GM19193 (cell line): ENCODE data around the gene AANAT.

Experiments used
- POLR2A ChIP-seq: IDR thresholded peaks from 4 replicates; pipeline ENCODE4 v1.6.1; 2011; ENCODE audit not compliant: insufficient read depth, insufficient read length; ENCODE audit errors: extremely low read depth

The AANAT gene

DNA sequence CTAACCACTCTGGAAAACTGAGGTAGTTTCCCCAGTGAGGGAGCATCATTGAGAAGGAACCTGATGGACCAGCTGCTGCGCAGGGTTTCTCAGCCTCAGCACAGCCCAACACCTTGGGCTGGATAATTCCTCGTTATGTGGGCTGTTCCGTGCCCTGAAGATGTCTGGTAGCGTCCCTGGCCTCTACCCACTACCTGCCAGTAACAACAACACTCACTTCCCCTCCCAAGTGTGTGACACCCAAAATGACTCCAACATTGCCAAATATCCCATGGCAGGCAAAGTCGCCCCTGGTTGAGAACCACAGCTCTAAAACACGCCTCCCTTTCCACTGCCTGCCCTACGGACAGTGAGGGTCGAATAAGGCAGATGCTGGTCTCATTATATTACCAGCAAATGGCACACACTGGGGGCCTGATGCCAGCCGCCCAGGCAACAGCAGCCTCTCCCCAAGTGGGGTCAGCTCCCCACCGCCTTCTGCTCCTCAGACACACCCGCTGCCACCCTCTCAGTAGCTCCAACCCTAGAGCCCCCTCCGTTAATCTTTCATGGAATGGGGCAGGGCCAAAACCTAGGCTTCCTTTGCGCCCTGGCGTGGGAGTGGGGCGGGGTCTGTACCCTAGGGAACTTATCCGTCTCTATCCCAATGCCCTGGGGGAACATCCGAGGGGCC, 32.8 kb downstream of the AANAT start:
- no peak for TF ChIP-seq POLR2A

DNA sequence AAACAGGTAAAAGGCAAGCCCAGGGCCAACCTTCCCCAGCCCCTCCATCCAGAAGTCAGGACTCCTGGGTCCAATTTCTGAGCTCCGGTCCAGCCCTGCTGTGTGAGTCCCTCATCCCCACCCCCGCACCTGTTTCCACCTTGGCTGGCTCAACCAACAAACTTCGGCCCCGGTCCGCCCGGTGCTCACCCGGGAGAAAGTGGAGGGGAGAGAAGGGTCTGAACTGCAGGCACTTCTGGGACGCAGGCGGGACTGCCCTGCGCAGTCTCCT, 33.3 kb downstream of the AANAT start:
- TF ChIP-seq POLR2A: no peak

- TF ChIP-seq POLR2A: peak; percentile 85
Measured at GRCh38 chr17:76501018-76501826, 33.8 kb downstream of the AANAT start, which contains the start of gene RHBDF2. TSS of gene RHBDF2 (minus strand) at chr17:76501423. CDS start at chr17:76481524, 19,899 bp downstream.

DNA sequence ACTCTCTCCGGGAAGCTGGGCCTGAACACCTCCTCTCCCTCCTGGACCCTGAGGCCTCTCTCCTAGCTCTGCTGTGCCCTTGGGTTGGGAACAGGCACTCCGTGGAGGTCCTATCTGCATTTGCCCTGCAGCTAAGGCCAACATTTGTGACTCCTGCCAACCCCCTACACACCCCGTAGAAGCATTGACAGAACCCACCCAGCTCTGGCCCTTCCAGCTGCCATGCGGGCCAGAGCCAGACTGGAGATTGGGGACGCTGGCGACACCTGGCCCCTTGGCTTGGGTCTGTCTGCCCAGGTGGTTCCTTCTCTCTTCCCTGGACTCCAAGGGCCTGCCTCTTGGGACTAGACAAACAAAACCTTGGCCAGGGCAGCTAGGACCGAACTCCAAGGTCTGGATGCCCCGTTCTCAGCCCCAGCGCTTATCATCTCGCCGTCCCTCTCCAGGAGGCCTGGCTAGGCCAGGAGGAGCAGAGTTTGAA, 34.5 kb downstream of the AANAT start:
- no peak for TF ChIP-seq POLR2A

DNA sequence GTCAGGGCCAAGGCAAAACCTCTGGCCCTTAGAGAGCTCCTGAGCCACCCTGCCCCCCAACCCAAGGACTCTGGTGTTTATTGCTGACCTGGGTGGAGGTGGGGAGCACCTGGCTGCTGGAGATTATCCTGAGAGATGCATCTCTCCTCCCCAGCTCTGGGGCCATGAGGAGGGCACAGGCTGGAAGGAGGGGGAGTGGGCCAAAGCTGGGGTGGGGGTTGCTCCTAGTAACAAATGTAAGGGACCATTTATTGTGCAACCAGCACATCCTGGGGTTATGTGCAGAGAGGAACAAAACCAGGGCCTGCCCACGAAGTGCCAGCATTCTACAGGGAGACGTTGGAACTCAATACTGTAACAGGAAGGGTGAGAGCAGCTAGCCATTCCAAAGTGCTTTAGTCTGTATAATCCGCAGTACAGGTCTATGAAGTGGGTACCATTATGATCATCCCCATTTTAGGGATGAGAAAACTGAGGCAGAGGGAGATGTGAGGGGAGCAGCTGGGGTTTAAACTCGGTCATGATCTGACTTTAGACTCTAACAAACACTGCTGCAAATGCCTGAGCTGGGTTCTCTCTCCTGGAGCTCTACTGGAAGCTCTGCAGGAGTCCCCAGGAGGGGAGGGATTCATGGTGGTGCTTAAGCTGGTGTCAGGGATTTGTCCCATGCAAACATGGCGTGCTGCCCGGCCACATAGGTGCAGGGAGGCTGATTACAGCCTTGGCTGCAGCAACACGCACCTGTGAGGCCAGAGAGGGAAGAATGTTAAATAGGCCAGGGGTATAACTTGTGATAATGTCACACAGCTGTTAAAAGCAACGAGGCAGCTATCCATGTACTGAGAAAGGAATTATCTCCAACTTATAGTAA, 35.2 kb downstream of the AANAT start:
- no peak for TF ChIP-seq POLR2A

DNA sequence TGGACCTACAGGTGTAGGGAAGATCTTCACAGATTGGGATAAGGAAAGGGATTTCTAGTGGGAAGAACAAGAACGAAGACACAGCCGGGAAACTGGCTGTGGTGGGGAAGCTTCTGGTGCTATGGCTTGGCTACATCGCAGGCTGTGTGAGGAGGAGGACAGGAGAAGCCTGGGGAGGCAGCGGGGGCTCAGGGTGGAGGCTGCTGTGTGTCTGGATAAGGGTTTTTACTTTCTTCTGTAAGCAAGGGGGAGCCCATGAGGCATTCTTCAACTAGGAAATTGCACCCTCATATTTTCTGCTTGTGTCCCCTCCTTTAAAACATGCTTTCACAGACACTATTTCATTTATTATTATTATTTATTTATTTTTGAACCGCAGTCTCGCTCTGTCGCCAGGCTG, 36.7 kb downstream of the AANAT start:
- TF ChIP-seq POLR2A: no peak

GRCh38 chr17:76506408-76507345, 39.3 kb downstream of the AANAT start:
- no peak for TF ChIP-seq POLR2A

GRCh38 chr17:76510831-76511244, 43.4 kb downstream of the AANAT start:
- TF ChIP-seq POLR2A: no peak

DNA sequence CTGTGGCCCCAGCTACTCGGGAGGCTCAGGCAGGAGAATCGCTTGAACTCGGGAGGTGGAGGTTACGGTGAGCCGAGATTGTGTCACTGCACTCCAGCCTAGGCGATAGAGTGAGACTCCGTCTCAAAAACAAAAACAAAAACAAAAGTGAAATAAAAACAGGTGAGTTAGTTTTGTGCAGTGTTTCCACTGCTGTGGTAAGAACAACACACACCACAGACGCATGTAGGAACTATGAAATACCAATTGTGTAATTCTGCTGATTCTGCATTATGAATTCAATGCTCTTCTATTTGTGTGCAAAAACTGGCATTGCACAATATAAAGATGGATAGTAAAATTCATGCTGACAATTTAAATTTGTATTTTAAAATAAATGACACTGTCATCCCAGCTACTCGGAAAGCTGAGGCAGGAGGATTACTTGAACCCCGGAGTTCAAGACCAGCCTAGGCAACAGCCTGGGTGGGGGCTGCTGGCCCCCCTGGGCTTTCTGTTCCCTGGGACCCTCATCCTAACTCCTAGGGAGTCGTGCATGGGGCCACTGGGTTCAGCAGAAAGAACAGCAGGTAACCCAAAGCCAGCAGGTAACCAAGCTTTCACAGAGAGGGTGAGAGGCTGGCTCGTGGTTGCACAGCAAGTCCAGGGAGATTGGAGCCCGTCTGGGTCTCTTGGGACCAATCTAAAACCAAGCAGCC, 44.4 kb downstream of the AANAT start:
- TF ChIP-seq POLR2A: no peak

DNA sequence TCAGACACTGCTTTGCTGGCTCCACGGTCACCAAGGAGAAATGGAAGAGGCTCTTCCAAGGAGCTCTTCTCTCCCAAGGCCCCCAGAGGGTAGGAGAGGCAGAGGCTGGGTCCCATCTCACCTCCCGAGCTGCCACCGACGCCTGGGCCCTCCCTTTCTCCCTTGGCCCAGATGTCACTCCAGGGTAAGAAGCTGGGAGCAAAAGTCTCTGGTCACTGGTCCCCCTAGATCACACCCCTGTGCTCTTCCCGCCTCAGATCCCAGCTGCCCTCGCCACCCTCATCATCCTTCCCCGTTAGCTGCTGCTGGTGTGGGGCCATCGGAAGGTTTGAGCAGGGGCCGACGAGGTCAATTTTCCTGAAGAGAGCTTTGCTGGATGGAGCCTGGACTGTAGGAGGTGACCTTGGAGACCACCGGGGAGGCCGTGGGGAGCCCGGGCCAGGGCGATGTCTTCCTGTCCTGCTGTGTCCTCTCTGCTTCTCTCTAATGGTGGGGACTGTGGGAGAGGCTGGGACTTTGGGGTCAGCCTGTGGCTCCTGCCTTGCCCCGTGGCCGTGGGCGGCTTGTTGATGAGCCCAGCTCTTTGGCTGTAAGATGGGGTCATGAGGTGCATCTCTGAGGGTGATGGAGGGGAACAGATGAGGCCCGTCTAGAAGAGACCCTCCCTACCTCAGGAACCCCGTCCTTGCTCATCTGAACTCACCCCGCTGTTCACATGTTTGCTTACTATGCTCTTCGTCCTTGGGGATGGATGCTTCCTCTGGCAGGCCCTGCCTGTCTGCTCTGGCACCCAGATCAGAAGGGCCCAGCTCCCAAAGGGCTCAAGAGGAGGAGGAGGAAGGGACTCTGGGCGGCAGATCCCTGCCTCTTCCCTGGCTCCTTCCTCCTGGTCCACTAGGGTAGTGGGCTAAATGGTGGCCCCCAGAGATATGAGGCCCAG, 45.2 kb downstream of the AANAT start:
- TF ChIP-seq POLR2A: no peak

DNA sequence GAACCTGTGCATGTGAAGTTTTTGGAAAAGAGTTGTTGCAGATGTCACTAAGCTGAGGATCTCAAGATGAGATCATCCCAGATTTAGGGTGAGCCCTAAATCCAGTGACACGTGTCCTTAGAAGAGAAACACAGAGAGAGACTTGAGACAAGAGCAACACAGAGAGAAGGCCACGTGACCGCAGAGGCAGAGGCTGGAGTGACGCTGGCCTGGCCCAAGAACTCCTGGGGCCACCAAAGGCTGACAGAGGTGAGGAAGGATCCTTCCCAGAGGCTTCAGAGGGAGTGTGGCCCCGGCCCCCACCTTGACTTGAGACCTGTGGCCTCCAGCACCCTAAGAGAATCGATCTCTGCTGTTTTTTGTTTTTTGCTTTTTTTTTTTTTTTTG, 45.9 kb downstream of the AANAT start:
- no peak for TF ChIP-seq POLR2A

DNA sequence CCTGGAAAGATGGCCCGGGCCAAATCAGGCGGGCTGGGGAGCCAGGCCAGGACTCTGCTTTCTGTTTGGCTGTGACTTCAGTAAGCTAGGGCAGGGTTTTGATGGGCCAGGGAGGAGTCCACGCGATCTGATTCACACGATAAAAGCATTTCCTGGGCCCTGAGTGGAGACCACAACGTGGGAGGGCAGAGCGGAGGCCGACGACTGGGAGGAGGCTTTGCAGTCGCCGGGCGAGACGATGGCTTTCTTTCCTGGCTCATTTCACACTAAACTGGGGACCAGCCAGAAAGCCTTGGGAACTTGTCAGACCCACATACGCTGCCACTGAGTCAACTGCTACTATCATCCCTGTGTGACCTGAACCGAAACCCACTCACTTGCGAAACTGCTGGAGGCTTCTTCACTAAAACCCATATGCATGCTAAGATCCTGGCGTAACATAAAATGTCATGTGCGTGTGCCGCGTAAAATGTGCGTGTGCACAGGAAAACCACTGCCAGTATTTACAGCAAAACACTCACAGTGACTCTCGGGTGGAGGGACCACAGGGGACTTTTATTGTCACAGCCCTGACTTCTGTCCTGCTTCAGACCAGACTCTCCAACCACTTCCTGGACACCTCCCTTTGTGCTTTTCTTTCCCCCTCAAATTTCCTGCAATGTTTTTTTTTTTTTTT, 48.0 kb downstream of the AANAT start:
- TF ChIP-seq POLR2A: no peak
